NCI-H1417 treated with DMSO at 0.1 percent for 48 hours (cell line): ENCODE data around the gene PRSS56.
"Not testable (repeated sequence)": the region's sequence is repeated elsewhere in the genome, so short reads cannot be mapped to it uniquely, and the experiment has no call there.

Experiments
- DNase-seq: peaks from one replicate; lab custom pipeline; 2025; lab: John Stamatoyannopoulos, UW

PRSS56 gene

DNA sequence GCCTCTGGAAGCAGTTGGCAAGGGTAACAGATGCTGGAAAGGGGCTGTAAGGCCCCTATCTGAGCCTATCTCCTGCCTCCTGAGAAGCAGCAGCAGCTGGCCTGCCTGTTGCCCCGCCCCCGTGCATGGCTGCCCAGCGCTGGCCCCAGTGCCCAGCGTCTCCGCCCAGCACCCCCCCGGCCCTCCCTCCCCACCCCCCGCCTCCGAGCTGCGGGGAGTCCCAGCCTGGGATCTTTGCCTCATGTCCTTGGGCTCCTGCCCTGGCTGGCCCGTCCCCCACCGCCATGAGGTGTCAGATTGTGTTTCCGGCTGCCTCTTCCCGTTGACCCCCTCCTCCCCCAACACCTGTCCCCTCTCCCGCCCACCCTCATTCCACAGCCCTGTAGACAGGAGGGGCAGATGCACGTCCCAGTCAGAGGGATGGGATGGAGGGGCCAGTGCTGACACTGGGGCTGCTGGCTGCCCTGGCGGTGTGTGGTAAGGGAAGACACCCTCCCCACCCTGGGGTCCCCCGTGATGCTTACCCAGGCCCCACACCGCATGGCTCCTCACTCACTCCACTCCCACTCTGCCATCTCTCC lies 5.7 kb downstream of the PRSS56 start, which contains the start of gene CHRND:
CHRND (plus strand) TSS at position 370 of the 581 bp plus-strand sequence; CDS start at position 426, 56 bp downstream.
- no peak for DNase-seq

DNA sequence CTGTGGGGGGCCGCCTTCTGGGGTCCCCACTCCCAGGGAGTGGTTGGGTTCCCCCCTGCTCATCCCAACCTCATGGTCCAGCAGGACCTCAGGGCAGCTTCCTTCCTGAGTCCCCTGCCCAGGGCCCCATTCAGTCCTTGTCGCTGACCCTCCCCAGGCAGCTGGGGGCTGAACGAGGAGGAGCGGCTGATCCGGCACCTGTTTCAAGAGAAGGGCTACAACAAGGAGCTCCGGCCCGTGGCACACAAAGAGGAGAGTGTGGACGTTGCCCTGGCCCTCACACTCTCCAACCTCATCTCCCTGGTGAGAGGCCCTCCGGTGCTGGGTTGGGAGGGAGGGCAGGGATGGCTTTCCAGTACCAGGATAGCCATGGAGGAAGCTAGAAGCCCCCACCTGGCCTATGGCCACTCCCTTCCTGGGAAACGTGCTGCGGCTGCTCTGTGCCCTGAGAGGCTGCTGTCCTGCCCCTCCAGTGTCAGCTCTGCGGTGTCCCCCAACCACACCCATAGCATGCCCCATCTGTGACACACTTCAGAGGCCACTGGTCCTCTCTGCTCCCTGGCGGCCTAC lies 6.3 kb downstream of the PRSS56 start:
- DNase-seq: no peak

DNA sequence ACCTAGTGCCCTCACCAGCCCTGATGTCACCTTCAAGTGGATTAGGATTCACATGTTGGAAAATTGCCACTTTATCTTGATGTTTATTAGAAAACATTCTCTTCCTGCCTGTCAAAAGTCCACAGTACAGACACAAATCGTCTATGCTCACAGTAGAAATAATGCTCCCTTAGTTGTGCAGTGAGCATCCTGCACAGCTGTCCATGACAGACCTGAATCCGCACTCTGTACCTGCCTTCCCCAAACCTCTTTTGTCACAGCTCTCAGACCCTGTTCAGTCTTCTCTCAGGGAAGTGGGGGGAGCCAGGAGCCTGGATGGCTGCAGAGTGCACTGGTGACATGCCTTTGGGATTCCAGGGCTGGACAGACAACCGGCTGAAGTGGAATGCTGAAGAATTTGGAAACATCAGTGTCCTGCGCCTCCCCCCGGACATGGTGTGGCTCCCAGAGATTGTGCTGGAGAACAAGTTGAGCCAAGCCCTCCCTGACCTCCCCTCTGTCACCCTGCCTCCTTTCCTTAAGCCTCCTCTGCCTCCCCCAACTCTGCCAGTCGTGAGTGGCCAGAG lies 7.8 kb downstream of the PRSS56 start:
- no peak for DNase-seq

DNA sequence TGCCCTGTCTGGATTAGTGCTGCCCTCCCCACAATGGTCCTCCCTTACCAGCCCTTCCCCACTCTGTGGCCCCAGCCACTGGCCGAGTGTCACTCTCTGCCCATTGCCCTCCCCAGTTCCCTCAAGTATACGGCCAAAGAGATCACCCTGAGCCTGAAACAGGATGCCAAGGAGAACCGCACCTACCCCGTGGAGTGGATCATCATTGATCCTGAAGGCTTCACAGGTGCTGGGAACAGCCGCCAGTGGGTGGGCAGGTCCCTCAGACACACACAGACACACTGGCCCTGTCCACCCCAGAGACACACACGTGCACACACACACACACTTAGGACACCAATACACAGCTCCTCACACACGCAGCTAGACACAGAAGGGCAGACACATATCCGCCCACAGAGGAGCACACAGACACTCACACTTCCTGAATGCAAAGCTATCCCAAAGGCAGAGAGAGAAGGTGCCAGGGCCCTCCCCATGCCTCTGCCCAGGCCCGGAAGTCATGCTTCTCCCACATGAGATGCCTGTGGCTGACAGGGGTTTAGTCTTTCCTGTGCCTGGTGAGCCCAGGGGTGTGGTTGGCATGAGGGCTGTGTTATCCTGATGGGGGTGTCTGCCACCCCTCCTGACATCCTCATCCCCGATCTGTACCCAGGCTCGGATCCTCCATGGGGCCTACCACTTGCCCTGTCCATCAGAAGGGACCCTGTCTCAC lies 8.7 kb downstream of the PRSS56 start:
- DNase-seq: no peak

DNA sequence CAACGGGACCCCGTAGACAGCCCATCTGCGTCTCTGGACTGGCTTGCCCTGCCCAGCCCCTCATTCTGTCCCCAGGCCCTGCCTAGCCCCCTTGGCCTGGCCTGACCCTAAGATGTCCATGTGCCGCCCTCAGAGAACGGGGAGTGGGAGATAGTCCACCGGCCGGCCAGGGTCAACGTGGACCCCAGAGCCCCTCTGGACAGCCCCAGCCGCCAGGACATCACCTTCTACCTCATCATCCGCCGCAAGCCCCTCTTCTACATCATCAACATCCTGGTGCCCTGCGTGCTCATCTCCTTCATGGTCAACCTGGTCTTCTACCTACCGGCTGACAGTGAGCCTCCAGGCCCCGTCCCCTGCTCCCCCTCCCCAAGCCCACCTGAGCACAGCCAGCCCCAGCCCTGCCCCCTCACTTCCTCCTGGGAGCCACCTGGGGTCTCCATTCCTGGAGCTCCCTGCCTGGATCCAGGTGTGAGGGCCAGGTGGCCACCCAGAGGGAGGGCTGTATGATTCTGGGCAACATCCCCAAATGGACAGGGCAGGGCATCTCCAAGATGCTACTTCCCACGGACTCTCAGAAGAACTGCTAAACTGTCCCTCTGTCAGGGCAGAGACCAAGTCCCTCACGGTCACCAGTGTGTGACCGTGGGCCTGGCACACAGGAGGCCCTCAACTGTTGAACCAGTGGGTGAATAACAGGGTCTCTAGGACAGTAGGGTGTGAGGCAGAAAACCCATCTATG lies 9.8 kb downstream of the PRSS56 start:
- DNase-seq: no peak

DNA sequence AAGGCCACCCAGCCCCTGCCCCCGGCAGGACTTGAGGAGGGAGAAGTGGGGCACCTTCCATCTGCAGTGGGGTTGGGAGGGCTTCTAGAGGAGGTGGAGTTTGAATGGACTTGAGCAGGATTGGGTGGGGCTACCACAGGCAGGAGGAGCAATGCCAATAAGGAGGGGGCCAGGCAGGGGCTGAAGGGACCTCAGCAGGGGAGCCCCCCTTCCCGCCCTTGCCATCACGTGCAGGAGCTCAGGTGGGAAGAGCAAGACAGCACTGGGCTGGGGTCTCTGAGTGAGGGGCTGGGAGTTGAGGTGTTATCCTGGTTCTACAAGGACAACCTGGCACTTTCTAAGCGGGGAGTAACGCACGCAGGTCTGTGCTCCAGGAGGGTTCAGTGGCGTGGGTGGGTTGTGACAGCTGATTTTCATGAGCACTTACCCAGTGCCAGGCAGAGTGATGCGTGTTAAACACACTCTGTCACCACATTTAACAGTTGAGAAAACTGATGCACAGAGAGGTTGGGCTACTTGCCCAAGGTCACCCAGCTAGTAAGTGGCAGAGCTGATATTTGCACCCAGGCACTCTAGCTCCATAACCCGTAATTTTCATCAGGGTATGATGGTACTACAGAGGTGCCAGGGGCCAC lies 10.6 kb downstream of the PRSS56 start:
- DNase-seq: no peak

DNA sequence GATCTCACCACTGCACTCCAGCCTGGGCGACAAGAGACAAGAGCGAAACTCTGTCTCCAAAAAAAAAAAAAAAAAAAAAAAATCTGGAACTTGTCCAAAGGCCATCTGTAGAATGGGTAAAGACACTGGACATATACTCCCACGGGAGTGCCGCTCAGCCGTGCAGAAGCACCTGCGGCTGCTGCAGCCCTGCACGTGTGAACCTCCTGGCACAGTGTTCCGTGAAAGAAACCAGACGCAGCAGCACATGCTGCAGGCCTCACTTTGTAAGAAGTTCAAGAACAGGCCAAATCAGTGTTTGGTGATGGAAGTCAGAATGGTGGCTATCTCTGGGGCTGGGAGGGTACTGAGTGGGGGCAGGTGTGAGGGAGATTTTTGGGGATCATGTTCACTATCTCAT lies 12.2 kb downstream of the PRSS56 start:
- DNase-seq: no peak

DNA sequence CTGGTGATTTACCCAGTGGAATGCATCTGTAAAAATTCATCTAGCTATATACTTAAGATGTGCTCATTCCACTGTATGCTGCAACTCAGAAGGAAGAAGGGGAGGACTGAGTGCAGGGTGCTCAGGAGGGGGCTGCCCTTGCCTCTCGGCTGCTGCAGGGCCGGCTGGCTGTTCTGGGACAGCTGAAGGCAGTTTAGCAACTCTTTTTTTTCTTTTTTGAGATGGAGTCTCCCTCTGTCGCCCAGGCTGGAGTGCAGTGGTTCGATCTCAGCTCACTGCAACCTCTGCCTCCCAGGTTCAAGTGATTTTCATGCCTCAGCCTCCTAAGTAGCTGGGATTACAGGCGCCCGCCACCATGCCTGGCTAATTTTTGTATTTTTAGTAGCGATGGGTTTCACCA lies 12.6 kb downstream of the PRSS56 start:
- DNase-seq: not testable (repeated sequence)

DNA sequence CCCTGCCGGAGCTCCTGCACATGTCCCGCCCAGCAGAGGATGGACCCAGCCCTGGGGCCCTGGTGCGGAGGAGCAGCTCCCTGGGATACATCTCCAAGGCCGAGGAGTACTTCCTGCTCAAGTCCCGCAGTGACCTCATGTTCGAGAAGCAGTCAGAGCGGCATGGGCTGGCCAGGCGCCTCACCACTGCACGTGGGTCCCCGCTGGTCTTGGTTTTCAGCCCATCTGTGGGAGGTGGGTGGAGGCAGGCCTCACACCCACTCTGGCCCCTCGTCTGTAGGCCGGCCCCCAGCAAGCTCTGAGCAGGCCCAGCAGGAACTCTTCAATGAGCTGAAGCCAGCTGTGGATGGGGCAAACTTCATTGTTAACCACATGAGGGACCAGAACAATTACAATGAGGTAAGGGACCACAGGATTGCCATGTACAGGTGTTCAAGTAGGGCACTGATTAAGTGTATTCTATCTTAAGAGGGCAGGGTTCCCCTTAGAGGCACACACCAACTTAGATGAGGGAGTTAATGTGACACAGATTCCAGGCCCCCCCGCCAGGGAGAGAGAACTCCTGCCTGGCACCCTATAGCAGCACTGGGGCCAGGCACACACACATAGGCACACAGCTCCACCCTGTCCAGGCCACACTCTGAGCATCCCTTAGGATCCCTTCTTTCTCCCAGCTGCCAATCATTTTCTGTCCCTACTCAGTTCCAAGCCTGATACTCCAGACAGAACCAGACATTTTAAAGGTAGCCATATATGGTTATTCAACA lies 13.9 kb downstream of the PRSS56 start:
- no peak for DNase-seq

DNA sequence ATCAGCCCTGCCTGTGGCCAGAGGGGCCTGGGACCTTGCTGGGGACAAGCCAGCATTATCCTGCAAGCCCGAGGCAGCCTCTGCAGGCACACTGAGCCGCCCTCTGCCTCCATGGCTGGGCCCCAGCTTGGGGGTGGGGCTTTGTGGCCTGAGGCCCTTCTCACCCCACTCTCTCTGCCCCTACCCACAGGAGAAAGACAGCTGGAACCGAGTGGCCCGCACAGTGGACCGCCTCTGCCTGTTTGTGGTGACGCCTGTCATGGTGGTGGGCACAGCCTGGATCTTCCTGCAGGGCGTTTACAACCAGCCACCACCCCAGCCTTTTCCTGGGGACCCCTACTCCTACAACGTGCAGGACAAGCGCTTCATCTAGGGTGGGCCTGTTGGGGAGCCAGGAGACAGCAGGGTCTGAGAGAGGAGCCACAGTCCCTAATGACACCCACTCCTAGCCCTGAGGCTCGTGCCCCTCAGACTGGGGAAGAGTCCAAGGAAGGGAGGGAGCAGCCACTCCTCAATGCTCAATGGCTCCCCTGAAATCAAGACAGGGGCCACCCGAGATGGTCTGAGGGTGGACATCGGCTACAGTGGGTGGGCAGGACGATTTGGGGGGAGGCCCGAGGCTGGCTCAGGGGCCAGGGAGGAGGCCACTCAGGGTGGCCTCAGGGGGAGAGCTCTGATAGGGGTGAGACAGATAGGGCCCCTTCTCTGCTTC lies 14.9 kb downstream of the PRSS56 start:
- no peak for DNase-seq

DNA sequence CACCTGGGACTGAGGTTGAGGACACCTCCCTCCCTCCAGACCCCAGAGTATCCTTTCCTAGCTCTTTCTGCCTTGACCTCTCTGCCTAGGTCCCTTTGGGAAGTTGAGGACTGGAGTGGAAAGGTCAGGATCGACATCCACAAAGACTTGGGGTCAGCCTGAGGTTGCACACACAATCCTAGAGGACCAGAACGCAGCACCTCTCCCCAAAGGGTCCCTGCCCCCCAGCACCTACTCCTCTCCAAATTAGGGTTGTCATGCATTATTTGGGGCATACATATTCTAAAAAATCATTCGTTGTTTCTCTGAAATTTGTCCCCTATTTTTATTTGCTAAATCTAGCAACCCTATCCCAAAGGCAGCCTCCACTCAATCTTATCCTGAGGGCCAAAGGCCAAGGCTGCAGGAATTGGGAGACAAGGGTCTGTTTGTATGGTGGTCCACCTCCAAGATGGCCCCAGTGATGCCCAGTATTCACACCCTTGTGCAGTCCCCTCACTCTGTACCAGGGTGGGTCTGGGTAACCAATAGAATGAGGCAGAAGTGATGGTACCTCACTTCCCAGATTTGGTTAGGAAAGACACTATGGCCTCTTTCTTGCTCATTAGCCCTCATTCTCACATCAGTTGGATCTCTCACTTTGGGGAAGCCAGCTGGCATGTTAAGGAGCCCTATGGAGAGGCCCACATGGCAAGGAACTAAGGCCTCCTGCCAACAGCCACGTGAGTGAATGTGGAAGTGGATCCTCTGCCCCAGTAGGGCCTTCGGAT lies 15.8 kb downstream of the PRSS56 start:
- no peak for DNase-seq

DNA sequence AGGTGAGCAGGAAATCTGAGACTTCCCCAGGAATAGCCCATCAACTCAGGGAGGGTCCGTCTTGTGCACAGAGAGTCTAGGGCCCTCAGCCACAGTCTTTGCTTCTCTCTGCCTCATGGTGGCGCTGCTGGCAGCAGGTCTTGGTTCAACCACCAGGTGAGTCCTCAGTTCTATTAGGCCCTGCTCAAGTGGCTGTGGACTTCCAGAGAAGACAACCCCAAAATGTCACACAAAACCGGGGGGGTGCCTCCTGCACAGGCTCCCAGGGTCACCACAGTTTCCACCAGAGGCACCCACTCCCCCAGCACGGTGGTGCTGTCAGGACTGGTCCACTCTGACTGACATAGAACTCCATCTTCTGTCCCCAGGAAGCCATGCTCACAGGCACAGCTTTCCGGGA lies 16.9 kb downstream of the PRSS56 start:
- DNase-seq: no peak

DNA sequence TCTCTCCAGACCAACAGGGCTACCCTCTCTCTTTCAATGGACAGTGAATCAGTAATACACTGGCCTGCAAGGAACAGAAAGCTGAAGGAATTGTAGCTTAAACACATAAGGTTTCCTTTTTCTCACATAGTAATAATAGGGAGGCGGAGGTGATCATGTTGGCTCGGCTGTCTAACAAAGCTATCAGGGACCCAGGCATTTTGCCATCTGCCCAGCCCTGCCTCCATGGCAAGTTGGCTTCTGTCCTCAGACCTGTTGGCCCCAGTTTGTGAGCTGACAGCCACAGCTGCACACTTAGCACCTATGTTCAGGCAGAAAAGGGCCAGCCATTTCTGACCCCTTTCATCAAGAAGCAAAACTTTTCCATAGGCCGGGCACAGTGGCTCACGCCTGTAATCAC lies 17.3 kb downstream of the PRSS56 start:
- no peak for DNase-seq

DNA sequence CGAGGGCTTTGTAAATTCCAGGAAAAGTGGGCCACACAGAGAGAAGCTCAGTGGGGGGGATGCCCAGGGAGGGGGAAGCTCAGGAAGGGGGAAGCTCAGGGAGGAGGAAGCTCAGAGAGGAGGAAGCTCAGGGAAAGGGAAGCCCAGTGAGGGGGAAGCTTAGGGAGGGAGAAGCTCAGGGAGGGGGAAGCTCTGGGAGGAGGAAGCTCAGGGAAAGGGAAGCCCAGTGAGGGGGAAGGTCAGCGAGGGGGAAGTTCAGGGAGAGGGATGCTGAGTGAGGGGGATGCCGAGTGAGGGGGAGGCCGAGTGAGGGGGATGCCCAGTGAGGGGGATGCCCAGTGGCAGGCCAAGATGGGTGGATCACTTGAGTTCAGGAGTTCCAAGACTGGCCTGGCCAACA lies 18.5 kb downstream of the PRSS56 start:
- DNase-seq: no peak

DNA sequence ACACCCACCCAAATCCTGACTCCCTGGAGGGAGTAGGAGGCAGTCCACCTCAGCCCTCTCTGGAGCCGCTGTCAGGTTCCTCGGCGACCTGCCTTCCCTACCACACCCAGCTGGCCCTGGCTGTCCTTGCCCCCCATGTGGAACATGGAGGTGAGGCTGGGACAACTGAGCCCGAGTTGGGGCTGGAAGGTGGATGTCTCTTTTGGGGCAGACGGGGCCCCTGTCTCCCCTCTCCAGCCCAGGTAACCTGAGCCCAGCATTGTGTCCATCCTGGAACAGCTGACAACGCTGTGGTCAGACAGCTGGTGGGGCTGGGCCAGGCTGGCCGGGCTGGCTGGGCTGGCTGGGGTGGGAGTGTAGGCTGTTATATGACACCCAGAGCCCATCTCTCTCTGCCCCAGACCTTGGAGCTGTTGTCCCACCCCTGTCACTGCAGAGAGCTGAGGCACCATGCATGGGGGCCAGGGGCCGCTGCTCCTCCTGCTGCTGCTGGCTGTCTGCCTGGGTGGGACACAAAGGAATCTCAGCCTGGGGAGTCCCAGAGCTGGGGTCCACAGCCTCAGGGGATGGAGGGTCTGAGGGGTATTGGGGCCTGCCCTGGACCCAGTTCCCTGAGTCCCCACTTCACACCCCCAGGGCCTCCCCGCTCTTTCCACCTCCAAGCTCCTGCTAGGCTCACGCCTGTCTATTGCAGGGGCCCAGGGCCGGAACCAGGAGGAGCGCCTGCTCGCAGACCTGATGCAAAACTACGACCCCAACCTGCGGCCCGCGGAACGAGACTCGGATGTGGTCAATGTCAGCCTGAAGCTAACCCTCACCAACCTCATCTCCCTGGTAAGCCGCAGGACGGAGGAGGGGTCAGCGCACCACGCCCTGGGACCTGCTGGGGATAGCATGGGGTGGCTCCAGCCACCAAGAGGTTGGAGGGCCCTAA lies 19.4 kb downstream of the PRSS56 start, which contains the start of gene CHRNG:
CHRNG (plus strand) TSS at position 395 of the 934 bp plus-strand sequence; CDS start at position 451, 56 bp downstream.
- no peak for DNase-seq

DNA sequence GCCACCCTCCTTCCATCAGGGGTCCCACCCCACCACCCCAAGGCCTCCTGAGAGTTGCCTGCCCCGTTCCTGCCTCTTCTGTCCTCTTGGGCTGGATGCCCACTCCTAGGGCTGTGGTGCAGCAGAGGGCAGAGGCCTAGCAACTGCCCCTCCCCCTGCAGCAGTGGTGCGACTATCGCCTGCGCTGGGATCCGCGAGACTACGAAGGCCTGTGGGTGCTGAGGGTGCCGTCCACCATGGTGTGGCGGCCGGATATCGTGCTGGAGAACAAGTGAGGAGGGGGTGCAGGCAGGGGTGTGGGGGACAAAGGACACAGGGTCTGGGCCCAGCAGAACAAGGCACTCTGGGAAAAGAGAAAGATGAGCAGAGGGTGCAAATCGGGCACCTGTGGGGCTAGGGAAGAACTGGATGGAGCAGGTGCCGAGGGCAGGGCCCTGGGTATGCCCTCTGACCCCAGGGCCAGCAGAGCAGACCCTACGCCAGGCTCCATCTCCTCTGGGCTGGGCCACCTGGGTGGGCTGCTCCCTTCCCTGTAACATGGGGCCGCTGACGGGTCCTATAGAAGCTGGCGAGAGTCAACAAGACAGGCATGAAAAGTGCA lies 20.4 kb downstream of the PRSS56 start:
- no peak for DNase-seq

DNA sequence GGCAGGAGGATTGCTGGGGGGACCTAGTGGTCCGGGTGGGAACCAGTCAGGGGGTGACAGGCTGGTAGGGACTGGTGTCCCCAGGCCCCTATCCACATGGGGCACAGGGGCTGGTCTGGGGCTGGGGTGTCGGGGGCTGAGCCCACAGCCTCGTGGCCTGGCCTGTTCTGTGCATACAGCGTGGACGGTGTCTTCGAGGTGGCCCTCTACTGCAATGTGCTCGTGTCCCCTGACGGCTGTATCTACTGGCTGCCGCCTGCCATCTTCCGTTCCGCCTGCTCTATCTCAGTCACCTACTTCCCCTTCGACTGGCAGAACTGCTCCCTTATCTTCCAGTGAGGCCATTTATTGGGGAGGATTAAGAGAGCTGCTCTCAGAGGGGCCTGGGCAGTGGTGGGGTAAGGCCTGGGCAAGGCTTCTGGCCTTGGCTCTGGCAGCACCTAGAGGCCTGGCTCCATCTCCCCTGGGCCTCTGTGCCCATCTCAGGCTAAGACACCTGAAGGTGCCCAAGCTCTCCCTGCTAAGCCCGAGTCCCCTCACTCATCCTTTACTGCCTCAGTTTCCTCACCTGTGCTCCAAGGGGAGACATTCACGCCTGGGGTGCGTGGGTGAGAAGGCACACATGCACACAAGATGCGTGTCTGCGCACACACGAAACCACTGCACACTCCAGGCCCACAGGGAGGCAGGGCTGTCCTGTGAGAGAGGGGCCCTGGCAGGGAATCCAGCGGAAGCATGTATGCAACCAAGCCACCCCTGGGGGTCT lies 21.2 kb downstream of the PRSS56 start:
- no peak for DNase-seq
